Measurements from ENCODE around the gene PLPPR5. TPM values are rescaled to one million over a fixed set of nuclear protein-coding genes. Genes with fewer than 3 reads are reported as not detected.

PLPPR5 gene
- total and polyA plus RNA-seq, 10 of the 15 experiments (the other 5 are each of a cell fraction or from before 2014, with no cell fraction given): under 0.01 to 0.11 (median 0.02) TPM; not detected in 7

DNA sequence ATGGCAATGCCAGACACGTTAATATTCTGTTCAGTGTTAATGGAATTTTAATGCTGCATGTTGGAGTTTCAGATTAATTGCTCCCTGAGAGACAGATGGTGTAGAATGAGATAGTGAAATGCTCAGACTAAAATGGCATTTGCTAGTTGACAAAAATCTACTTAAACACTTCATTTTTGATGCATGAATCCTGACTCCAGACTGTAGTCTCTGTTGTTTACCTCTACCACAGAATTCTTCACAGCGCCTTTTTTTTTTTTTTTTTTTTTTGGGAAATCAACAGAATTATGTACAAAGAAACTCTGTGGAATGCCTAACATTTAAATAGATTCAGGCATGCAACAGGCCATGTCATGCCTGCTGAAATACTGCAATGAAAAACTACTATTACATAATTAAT, 111.3 kb downstream of the PLPPR5 start:
- no peaks in the 10 kb centered on the region for H3K36me3 ChIP-seq (ENCODE audit: control insufficient read depth in 2 of 2, insufficient read depth in 2 of 2, low read length in 1 of 2)
- CTCF ChIA-PET: interaction anchor here (1.0 to 1.1 kb wide), 2 partner anchors 19 to 100 kb away, joined by 3 read pairs; no protein-coding TSS in a partner anchor
- 0% methylated on average over 1 of the region's 2 CpGs for WGBS (ENCODE audit: insufficient coverage, insufficient replicate concordance, low lambda C conversion rate, missing lambda C conversion rate)
- H2AFZ ChIP-seq (ENCODE audit: control insufficient read depth, low read depth, low read length): no peak overlapping the region
- H3K27ac ChIP-seq (ENCODE audit: control insufficient read depth, insufficient read depth): no peak overlapping the region
- ATAC-seq: no peak
- no peaks in the 10 kb centered on the region for H4K20me1 ChIP-seq (ENCODE audit: control insufficient read depth, insufficient read depth)
- no peak for TF ChIP-seq SMC3 (IDR thresholded peaks at IDR 0.05; ENCODE audit: borderline replicate concordance, low read length)
- TF ChIP-seq ZNF207 (IDR thresholded peaks at IDR 0.05; ENCODE audit: borderline replicate concordance): no peak
- TF ChIP-seq SMAD1 (IDR thresholded peaks at IDR 0.05; ENCODE audit: low read depth, partially characterized antibody): no peak
- TF ChIP-seq, protein P1, sequence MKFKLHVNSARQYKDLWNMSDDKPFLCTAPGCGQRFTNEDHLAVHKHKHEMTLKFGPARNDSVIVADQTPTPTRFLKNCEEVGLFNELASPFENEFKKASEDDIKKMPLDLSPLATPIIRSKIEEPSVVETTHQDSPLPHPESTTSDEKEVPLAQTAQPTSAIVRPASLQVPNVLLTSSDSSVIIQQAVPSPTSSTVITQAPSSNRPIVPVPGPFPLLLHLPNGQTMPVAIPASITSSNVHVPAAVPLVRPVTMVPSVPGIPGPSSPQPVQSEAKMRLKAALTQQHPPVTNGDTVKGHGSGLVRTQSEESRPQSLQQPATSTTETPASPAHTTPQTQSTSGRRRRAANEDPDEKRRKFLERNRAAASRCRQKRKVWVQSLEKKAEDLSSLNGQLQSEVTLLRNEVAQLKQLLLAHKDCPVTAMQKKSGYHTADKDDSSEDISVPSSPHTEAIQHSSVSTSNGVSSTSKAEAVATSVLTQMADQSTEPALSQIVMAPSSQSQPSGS (IDR thresholded peaks at IDR 0.05; ENCODE audit: low read length): no peak
- H3K4me2 ChIP-seq (ENCODE audit: control insufficient read depth, insufficient read depth): no peak overlapping the region
- no peaks in the 10 kb centered on the region for H3K27me3 ChIP-seq (replicated peaks in 1 of 2; ENCODE audit: control insufficient read depth in 2 of 2, insufficient read depth in 2 of 2, low read length in 1 of 2)
- intact Hi-C loops (cut with micrococcal nuclease; ENCODE audit: unreplicated experiment) (no loop called here), in situ Hi-C loops (cut with MboI) (no loop called here)
- H3K9ac ChIP-seq (ENCODE audit: control insufficient read depth, insufficient read depth, low read length): no peak overlapping the region
- H3K9me3 ChIP-seq (replicated peaks; ENCODE audit: control insufficient read depth, insufficient read depth, low read length): no peaks in the 10 kb centered on the region
- FAIRE-seq: no peak
- H3K4me1 ChIP-seq (ENCODE audit: control insufficient read depth, insufficient read depth, low read length): no peaks in the 10 kb centered on the region
- no peaks in the 10 kb centered on the region for H3K79me2 ChIP-seq (ENCODE audit: control insufficient read depth, insufficient read depth, low read length)
- BruUV-seq (replicated peaks): no TSS peak
- RAD21 ChIA-PET (ENCODE audit: unreplicated experiment): no interaction called here
- POLR2A ChIA-PET: no interaction called here
- SMC1A ChIA-PET (ENCODE audit: uncharacterized antibody, unreplicated experiment): no interaction called here
- no peak for DNase-seq (ENCODE audit: low read depth, low spot score)
- H3K4me3 ChIP-seq: no peak overlapping the region

DNA sequence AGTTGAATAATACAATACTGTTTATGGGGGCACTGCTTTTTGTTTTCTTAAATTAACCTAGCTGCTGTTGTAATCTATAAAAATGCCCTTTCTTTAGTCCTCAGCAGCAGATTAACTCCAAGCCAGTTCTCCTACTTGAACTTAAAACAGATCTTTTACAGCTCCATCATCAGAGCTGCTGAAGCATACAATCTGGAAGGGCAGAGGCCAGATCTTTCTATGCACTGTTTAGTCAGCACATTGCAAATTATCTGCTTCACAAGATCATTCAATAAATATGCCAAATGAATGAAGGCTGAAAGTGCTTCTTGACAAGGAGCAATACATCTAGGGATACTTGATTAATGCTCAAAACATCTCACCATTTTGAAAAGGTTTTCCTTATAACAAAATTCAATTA, 115.8 kb downstream of the PLPPR5 start:
- ChIA-PET RAD21 (ENCODE audit: unreplicated experiment) (no interaction called here), POLR2A (no interaction called here), SMC1A (ENCODE audit: uncharacterized antibody, unreplicated experiment) (interaction anchor here (1.2 kb wide), 1 partner anchor 15 kb away, joined by 3 read pairs; no protein-coding TSS in a partner anchor), CTCF (no interaction called here)
- no peak overlapping the region for H2AFZ ChIP-seq (ENCODE audit: control insufficient read depth, low read depth, low read length)
- H3K79me2 ChIP-seq (ENCODE audit: control insufficient read depth, insufficient read depth, low read length): no peaks in the 10 kb centered on the region
- no TSS peak for BruUV-seq (replicated peaks)
- no peaks in the 10 kb centered on the region for H3K27me3 ChIP-seq (replicated peaks in 1 of 2; ENCODE audit: control insufficient read depth in 2 of 2, insufficient read depth in 2 of 2, low read length in 1 of 2)
- H4K20me1 ChIP-seq (ENCODE audit: control insufficient read depth, insufficient read depth): no peaks in the 10 kb centered on the region
- H3K9ac ChIP-seq (ENCODE audit: control insufficient read depth, insufficient read depth, low read length): no peak overlapping the region
- no peaks in the 10 kb centered on the region for H3K9me3 ChIP-seq (replicated peaks; ENCODE audit: control insufficient read depth, insufficient read depth, low read length)
- in situ Hi-C loops (cut with MboI): no loop called here
- H3K36me3 ChIP-seq (ENCODE audit: control insufficient read depth in 2 of 2, insufficient read depth in 2 of 2, low read length in 1 of 2): no peaks in the 10 kb centered on the region
- no peak for DNase-seq (ENCODE audit: low read depth, low spot score)
- intact Hi-C loops (cut with micrococcal nuclease; ENCODE audit: unreplicated experiment): no loop called here
- no peak overlapping the region for H3K4me2 ChIP-seq (ENCODE audit: control insufficient read depth, insufficient read depth)
- no peak overlapping the region for H3K4me3 ChIP-seq
- no peak overlapping the region for H3K27ac ChIP-seq (ENCODE audit: control insufficient read depth, insufficient read depth)
- no peak for FAIRE-seq
- ATAC-seq: no peak
- H3K4me1 ChIP-seq (ENCODE audit: control insufficient read depth, insufficient read depth, low read length): no peaks in the 10 kb centered on the region
- TF ChIP-seq RBBP5 (conservative IDR thresholded peaks at IDR 0.05): no peak
- no peak for TF ChIP-seq SIX5 (IDR thresholded peaks at IDR 0.05; ENCODE audit: low read depth, low read length, severe bottlenecking)
- TF ChIP-seq, protein P2, sequence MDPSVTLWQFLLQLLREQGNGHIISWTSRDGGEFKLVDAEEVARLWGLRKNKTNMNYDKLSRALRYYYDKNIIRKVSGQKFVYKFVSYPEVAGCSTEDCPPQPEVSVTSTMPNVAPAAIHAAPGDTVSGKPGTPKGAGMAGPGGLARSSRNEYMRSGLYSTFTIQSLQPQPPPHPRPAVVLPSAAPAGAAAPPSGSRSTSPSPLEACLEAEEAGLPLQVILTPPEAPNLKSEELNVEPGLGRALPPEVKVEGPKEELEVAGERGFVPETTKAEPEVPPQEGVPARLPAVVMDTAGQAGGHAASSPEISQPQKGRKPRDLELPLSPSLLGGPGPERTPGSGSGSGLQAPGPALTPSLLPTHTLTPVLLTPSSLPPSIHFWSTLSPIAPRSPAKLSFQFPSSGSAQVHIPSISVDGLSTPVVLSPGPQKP (IDR thresholded peaks at IDR 0.05; ENCODE audit: low read depth, low read length): no peak
- no peak for TF ChIP-seq EP300 (IDR thresholded peaks at IDR 0.05; ENCODE audit: borderline replicate concordance in 1 of 2, control insufficient read depth in 1 of 2, low read depth in 2 of 2, low read length in 2 of 2)
- TF ChIP-seq SREBF1 (IDR thresholded peaks at IDR 0.05; ENCODE audit: low read length): no peak
- no peak for TF ChIP-seq NFIC (IDR thresholded peaks at IDR 0.05; ENCODE audit: low read depth, low read length)
- TF ChIP-seq STAT1 (conservative IDR thresholded peaks at IDR 0.05): no peak
- no peak for TF ChIP-seq FOS (IDR thresholded peaks at IDR 0.05; ENCODE audit: borderline replicate concordance, extremely low read depth, insufficient read length)
- no peak for TF ChIP-seq SIN3A (IDR thresholded peaks at IDR 0.05; ENCODE audit: low read depth, low read length)
- TF ChIP-seq MEF2B (IDR thresholded peaks at IDR 0.05; ENCODE audit: partially characterized antibody, poor library complexity, severe bottlenecking): no peak
- no peak for TF ChIP-seq RB1 (IDR thresholded peaks at IDR 0.05; ENCODE audit: borderline replicate concordance)
- TF ChIP-seq, protein P3, sequence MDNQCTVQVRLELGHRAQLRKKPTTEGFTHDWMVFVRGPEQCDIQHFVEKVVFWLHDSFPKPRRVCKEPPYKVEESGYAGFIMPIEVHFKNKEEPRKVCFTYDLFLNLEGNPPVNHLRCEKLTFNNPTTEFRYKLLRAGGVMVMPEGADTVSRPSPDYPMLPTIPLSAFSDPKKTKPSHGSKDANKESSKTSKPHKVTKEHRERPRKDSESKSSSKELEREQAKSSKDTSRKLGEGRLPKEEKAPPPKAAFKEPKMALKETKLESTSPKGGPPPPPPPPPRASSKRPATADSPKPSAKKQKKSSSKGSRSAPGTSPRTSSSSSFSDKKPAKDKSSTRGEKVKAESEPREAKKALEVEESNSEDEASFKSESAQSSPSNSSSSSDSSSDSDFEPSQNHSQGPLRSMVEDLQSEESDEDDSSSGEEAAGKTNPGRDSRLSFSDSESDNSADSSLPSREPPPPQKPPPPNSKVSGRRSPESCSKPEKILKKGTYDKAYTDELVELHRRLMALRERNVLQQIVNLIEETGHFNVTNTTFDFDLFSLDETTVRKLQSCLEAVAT (IDR thresholded peaks at IDR 0.05): no peak

Measured in GM12878 (cell line).